K562 (cell line): ENCODE measurements around the gene ADCYAP1R1. TPM values are rescaled to one million over a fixed set of nuclear protein-coding genes. Genes with fewer than 3 reads are reported as not detected.
"Not testable (repeated sequence)": the region's sequence is repeated elsewhere in the genome, so short reads cannot be mapped to it uniquely, and the experiment has no call there.

ENCODE experiments used
- ATAC-seq: fragments of 200-7000 bp; cut with Tn5 transposase; 3 replicates; pipeline ENCODE4 v1.9.1; 2020; ENCODE audit warnings: moderate library complexity
- BruUV-seq: library from RNA; stranded (reverse); fragments of 400-500 nt; replicated peaks from 2 replicates; lab custom pipeline; 2021; lab: Mats Ljungman, UMichigan
- CTCF ChIA-PET: fragments of 300-600 bp; formaldehyde crosslinking; extraction: SDS; loops from one replicate; lab custom pipeline; 2021; ENCODE audit warnings: low intra/inter-chr PET ratio; lab: Yijun Ruan, JAX
- POLR2A ChIA-PET: fragments of 300-600, 350-650 bp; sonication (Branson Sonifier 250); formaldehyde crosslinking; extraction: SDS; loops from one replicate; lab custom pipeline; 2021; ENCODE audit warnings: antibody characterized with exemption, inconsistent platforms; lab: Yijun Ruan, JAX
- DNase-seq, 4 experiments: peaks; one replicate each; pipeline versions ENCODE4 v3.0.0 to v3.0.0-alpha.2; 2011 to 2018; ENCODE audit warnings: low spot score in 3 of 4, mixed read lengths in 3 of 4; ENCODE audit errors: extremely low read depth in 1 of 4
- FAIRE-seq: peaks from 2 replicates; lab custom pipeline; 2011; peaks lifted over from hg19 to GRCh38; lab: Jason Lieb, UNC
- H2AFZ ChIP-seq: 2 replicates; pipeline ENCODE4 v1.6.0; 2011; ENCODE audit warnings: low read depth, low read length, control low read depth, inconsistent platforms
- H3K27ac ChIP-seq: fragments of 200-600 bp; 3 replicates; pipeline ENCODE4 v1.8.0; 2011; ENCODE audit warnings: low read depth, mild to moderate bottlenecking, control low read depth, inconsistent platforms, low read length, moderate library complexity, mixed read lengths; ENCODE audit errors: extremely low read depth
- H3K27me3 ChIP-seq, 2 experiments: fragments of 300-600 bp in 1 of 2; 2 replicates in 1 of 2; 3 replicates in 1 of 2; pipeline versions ENCODE4 v1.6.0 to v1.8.0; 2011; ENCODE audit warnings: inconsistent platforms in 2 of 2, low read length in 2 of 2, mild to moderate bottlenecking in 1 of 2, mixed read lengths in 1 of 2, moderate library complexity in 1 of 2; ENCODE audit not compliant: control insufficient read depth in 2 of 2, insufficient read depth in 2 of 2
- H3K36me3 ChIP-seq: fragments of 300-600 bp; 3 replicates; pipeline ENCODE4 v1.8.0; 2011; ENCODE audit warnings: mild to moderate bottlenecking, low read length, inconsistent platforms; ENCODE audit not compliant: control insufficient read depth, insufficient read depth
- H3K4me1 ChIP-seq, 2 experiments: fragments of 200-600 bp in 1 of 2; replicated peaks in 1 of 2; 2 replicates in 1 of 2; 3 replicates in 1 of 2; pipeline versions ENCODE4 v1.5.1 to v1.8.0; 2011; ENCODE audit warnings: inconsistent platforms in 2 of 2, low read length in 2 of 2, mild to moderate bottlenecking in 1 of 2, mixed read lengths in 1 of 2, moderate library complexity in 1 of 2; ENCODE audit not compliant: control insufficient read depth in 2 of 2, insufficient read depth in 2 of 2
- H3K4me2 ChIP-seq: 2 replicates; pipeline ENCODE4 v1.6.1; 2011; ENCODE audit warnings: low read length, control low read depth, inconsistent platforms, mixed read lengths; ENCODE audit not compliant: insufficient read depth
- H3K4me3 ChIP-seq: fragments of 200-600 bp; sonication (generic), shearing (Covaris generic); 2 replicates; pipeline ENCODE4 v1.5.1; 2016; ENCODE audit warnings: control low read depth, inconsistent platforms
- H3K79me2 ChIP-seq: fragments of 200-600 bp; 3 replicates; pipeline ENCODE4 v1.8.0; 2011; ENCODE audit warnings: low read length, inconsistent platforms; ENCODE audit not compliant: control insufficient read depth, insufficient read depth
- H3K9ac ChIP-seq, 2 experiments: 2 replicates each; pipeline versions ENCODE4 v1.6.0 to v1.6.1; 2011; ENCODE audit warnings: low read depth in 2 of 2, low read length in 2 of 2, control low read depth in 1 of 2, inconsistent platforms in 1 of 2, mild to moderate bottlenecking in 1 of 2, mixed read lengths in 1 of 2; ENCODE audit not compliant: insufficient read depth in 1 of 2
- H3K9me1 ChIP-seq: one replicate; pipeline ENCODE4 v1.6.0; 2011; ENCODE audit warnings: inconsistent platforms, mild to moderate bottlenecking, low read length, moderate library complexity; ENCODE audit not compliant: control insufficient read depth, insufficient read depth
- H3K9me3 ChIP-seq: replicated peaks from 2 replicates; pipeline ENCODE4 v1.5.1; 2011; ENCODE audit warnings: low read depth, low read length, inconsistent platforms; ENCODE audit not compliant: control insufficient read depth, insufficient read depth
- H4K20me1 ChIP-seq: replicated peaks from 2 replicates; pipeline ENCODE4 v1.6.1; 2011; ENCODE audit warnings: low read length, inconsistent platforms, mixed read lengths; ENCODE audit not compliant: control insufficient read depth, insufficient read depth
- ARNT ChIP-seq, 2 experiments: fragments of 450-650 bp; IDR thresholded peaks; 2 replicates each; pipeline ENCODE4 v1.6.1; 2016; ENCODE audit warnings: mild to moderate bottlenecking in 1 of 2
- BDP1 ChIP-seq: IDR thresholded peaks from 3 replicates; pipeline ENCODE4 v1.6.1; 2011; ENCODE audit not compliant: insufficient read length, insufficient read depth
- CREBBP ChIP-seq: IDR thresholded peaks from one replicate; pipeline ENCODE4 v1.6.1; 2012; ENCODE audit warnings: low read depth, mild to moderate bottlenecking, control low read depth, inconsistent platforms, low read length
- FOXA3 ChIP-seq, 2 experiments: fragments of 450-650 bp in 1 of 2; sonication (generic) in 1 of 2; formaldehyde crosslinking; IDR thresholded peaks in 1 of 2; conservative IDR thresholded peaks in 1 of 2; 2 replicates each; pipeline versions ENCODE4 v1.4.0 to v1.8.0; 2020 to 2022; ENCODE audit warnings: mild to moderate bottlenecking in 2 of 2, missing genetic modification reagents in 1 of 2
- ZNF3 ChIP-seq: fragments of 250-450 bp; sonication (Bioruptor Pico); IDR thresholded peaks from 2 replicates; pipeline ENCODE4 v1.5.0; 2021; ENCODE audit warnings: mild to moderate bottlenecking, moderate library complexity
- WGBS: fragments of 100-300 bp; shearing (Covaris generic); methylation state at CpG from one replicate; pipeline ENCODE4 v1.1.6; 2016; ENCODE audit warnings: low coverage, mixed read lengths; ENCODE audit not compliant: insufficient coverage; ENCODE audit errors: missing lambda C conversion rate; 5-methylcytosine and 5-hydroxymethylcytosine counted together
- in situ Hi-C: fragments of 300-500 bp; cut with MboI; formaldehyde crosslinking; loops from 4 replicates; pipeline ENCODE4 v1.15.0; 2018; ENCODE audit warnings: inconsistent platforms, mixed read lengths
- intact Hi-C: fragments of 100-400 bp; cut with micrococcal nuclease; formaldehyde crosslinking; loops from 2 replicates; pipeline ENCODE4 v1.14.2; 2022
- polyA plus RNA-seq, 8 experiments: library from polyadenylated mRNA; depleted of rRNA in 4 of 8; stranded (reverse) in 5 of 8; unstranded in 3 of 8; fragments of >200 nt; fragmentation: Nextera tagmentation in 2 of 8; fragmentation: Illumina TruSeq in 1 of 8; extraction: Ambion mirVana in 2 of 8; extraction: Trizol in 1 of 8; gene quantifications; 2 replicates each; pipeline versions ENCODE4 v1.2.1 to v1.2.3, GENCODE V29; 2011 to 2014; ENCODE audit warnings: inconsistent platforms in 1 of 8, missing spikeins in 1 of 8
- small RNA-seq: library from RNA; depleted of rRNA; stranded (forward); fragments of <200 nt; gene quantifications from one replicate; pipeline ENCODE3, GENCODE V24; 2014
- total RNA-seq, 7 experiments: library from RNA; depleted of rRNA in 6 of 7; stranded (reverse); fragments of >200 nt in 6 of 7; fragmentation: Illumina TruSeq in 2 of 7; extraction: Trizol in 2 of 7; gene quantifications; 2 replicates each; pipeline versions ENCODE4 v1.2.1 to v1.2.3, GENCODE V29; 2011 to 2021; ENCODE audit warnings: low replicate concordance in 1 of 7

Gene ADCYAP1R1
- total and polyA plus RNA-seq, 9 of the 15 experiments (the other 6 are each of a cell fraction or from before 2014, with no cell fraction given), result 0.03 to 0.07 TPM; not detected in 7

- H3K4me1 ChIP-seq, in situ Hi-C loops, H3K9me1 ChIP-seq, H3K9me3 ChIP-seq, H3K27ac ChIP-seq, POLR2A ChIA-PET, H4K20me1 ChIP-seq, BruUV-seq, H2AFZ ChIP-seq, H3K79me2 ChIP-seq, H3K4me3 ChIP-seq, DNase-seq, H3K36me3 ChIP-seq, intact Hi-C loops, H3K27me3 ChIP-seq, H3K9ac ChIP-seq, ATAC-seq, CTCF ChIA-PET, FAIRE-seq, H3K4me2 ChIP-seq: not testable (repeated sequence)
- 0% methylated on average over 4 of the region's 20 CpGs for WGBS
Measured at GRCh38 chr7:31153318-31153717, 101.2 kb downstream of the ADCYAP1R1 start.

GRCh38 chr7:31160941-31161340 lies 108.8 kb downstream of the ADCYAP1R1 start:
- H4K20me1 ChIP-seq, result no peaks in the 10 kb centered on the region
- H3K27ac ChIP-seq, result no peak overlapping the region
- BruUV-seq, result no TSS peak
- H3K36me3 ChIP-seq, result no peaks in the 10 kb centered on the region
- WGBS, result 2% methylated on average over 5 of the region's 5 CpGs
- no peaks in the 10 kb centered on the region for H3K9me1 ChIP-seq
- ChIA-PET POLR2A (interaction anchor here (0.6 to 0.8 kb wide), 2 partner anchors 9 to 18 kb away, joined by 3 read pairs; no protein-coding TSS in a partner anchor), CTCF (no interaction called here)
- H3K4me1 ChIP-seq, result no peaks in the 10 kb centered on the region
- FAIRE-seq (no peak), DNase-seq (no peak), ATAC-seq (no peak)
- H3K9ac ChIP-seq, result no peak overlapping the region
- H3K79me2 ChIP-seq, result no peaks in the 10 kb centered on the region
- in situ Hi-C loops, result no loop called here
- no peak overlapping the region for H2AFZ ChIP-seq
- H3K27me3 ChIP-seq, result no peaks in the 10 kb centered on the region
- TF ChIP-seq CREBBP (no peak), BDP1 (no peak), ARNT (IDR thresholded peaks at IDR 0.05) (no peak), FOXA3 (CRISPR knock-in tag; conservative IDR thresholded peaks at IDR 0.05 in 1 of 2, IDR thresholded peaks at IDR 0.05 in 1 of 2) (no peak), ZNF3 (CRISPR knock-in tag) (no peak)
- no peak overlapping the region for H3K4me3 ChIP-seq
- no peaks in the 10 kb centered on the region for H3K9me3 ChIP-seq
- intact Hi-C loops, result no loop called here
- no peak overlapping the region for H3K4me2 ChIP-seq

Small RNA genes lying within 50 kb of the gene (small RNA-seq; reads per million reads assigned to genes)
- not detected for gene AC006466.1

Other genes with a start within 250 kb of the ADCYAP1R1 start
- 3.1 and 9.0 TPM in 2 replicates for gene AQP1, start 140.5 kb upstream of the ADCYAP1R1 start, total RNA-seq (2014; rRNA removed)
- 2.8 and 4.1 TPM in 2 replicates for gene AQP1, start 140.5 kb upstream of the ADCYAP1R1 start, total RNA-seq (2014; rRNA removed; fragmentation: Illumina TruSeq; extraction: Trizol)
- 3.6 and 4.2 TPM in 2 replicates for gene AQP1, start 140.5 kb upstream of the ADCYAP1R1 start, total RNA-seq (2015; rRNA removed; fragmentation: Illumina TruSeq; extraction: Trizol)
- gene AQP1, start 140.5 kb upstream of the ADCYAP1R1 start, total RNA-seq (2021), result 6.7 and 6.9 TPM in 2 replicates
- 8.7 and 12.6 TPM in 2 replicates for gene AQP1, start 140.5 kb upstream of the ADCYAP1R1 start, polyA plus RNA-seq (2011; rRNA removed)
- gene AQP1, start 140.5 kb upstream of the ADCYAP1R1 start, polyA plus RNA-seq (2014; fragmentation: Illumina TruSeq; extraction: Trizol), result 7.8 and 8.6 TPM in 2 replicates
- gene AQP1, start 140.5 kb upstream of the ADCYAP1R1 start, polyA plus RNA-seq (2014; fragmentation: Nextera tagmentation; extraction: Ambion mirVana), result under 1 TPM; 0.18 to 0.45 TPM
- 5.4 and 6.7 TPM in 2 replicates for gene AQP1, start 140.5 kb upstream of the ADCYAP1R1 start, polyA plus RNA-seq (2014; rRNA removed)
- 0.61 TPM in 1 of 2 replicates, not detected in the other for gene GHRHR, start 88.4 kb upstream of the ADCYAP1R1 start, total RNA-seq (2014; rRNA removed)
- not detected in 2 replicates for gene GHRHR, start 88.4 kb upstream of the ADCYAP1R1 start, total RNA-seq (2014; rRNA removed; fragmentation: Illumina TruSeq; extraction: Trizol)
- gene GHRHR, start 88.4 kb upstream of the ADCYAP1R1 start, total RNA-seq (2015; rRNA removed; fragmentation: Illumina TruSeq; extraction: Trizol), result not detected in 2 replicates
- not detected in 2 replicates for gene GHRHR, start 88.4 kb upstream of the ADCYAP1R1 start, total RNA-seq (2021)
- not detected in 2 replicates for gene GHRHR, start 88.4 kb upstream of the ADCYAP1R1 start, polyA plus RNA-seq (2011; rRNA removed)
- not detected in 2 replicates for gene GHRHR, start 88.4 kb upstream of the ADCYAP1R1 start, polyA plus RNA-seq (2014; fragmentation: Illumina TruSeq; extraction: Trizol)
- gene GHRHR, start 88.4 kb upstream of the ADCYAP1R1 start, polyA plus RNA-seq (2014; fragmentation: Nextera tagmentation; extraction: Ambion mirVana), result not detected
- not detected in 2 replicates for gene GHRHR, start 88.4 kb upstream of the ADCYAP1R1 start, polyA plus RNA-seq (2014; rRNA removed)